Measurements from ENCODE around the gene MAN2A1.

Gene MAN2A1

DNA sequence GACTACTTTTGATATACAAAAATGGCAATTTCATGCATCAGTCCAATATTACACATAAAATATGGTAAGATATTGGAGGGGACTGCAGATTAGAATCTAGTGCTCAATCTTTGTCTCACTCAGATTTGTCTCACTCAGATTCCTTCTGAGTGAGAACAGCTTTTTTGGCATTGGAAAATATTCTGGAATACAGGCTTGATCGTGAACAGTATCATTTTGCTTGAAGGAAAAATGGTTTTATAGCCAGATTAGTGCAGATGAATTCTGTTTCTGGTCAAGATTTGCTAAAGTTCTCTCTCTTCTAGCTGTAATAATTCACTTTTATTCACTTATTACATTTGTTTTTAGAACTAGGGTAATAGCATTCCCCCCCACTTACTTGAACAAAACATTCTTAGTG lies 51.2 kb downstream of the MAN2A1 start:
- TF ChIP-seq, protein P1, sequence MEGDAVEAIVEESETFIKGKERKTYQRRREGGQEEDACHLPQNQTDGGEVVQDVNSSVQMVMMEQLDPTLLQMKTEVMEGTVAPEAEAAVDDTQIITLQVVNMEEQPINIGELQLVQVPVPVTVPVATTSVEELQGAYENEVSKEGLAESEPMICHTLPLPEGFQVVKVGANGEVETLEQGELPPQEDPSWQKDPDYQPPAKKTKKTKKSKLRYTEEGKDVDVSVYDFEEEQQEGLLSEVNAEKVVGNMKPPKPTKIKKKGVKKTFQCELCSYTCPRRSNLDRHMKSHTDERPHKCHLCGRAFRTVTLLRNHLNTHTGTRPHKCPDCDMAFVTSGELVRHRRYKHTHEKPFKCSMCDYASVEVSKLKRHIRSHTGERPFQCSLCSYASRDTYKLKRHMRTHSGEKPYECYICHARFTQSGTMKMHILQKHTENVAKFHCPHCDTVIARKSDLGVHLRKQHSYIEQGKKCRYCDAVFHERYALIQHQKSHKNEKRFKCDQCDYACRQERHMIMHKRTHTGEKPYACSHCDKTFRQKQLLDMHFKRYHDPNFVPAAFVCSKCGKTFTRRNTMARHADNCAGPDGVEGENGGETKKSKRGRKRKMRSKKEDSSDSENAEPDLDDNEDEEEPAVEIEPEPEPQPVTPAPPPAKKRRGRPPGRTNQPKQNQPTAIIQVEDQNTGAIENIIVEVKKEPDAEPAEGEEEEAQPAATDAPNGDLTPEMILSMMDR (IDR thresholded peaks at IDR 0.05), result no peak
- Histone ChIP-seq H3K9me3 (no peaks in the 10 kb centered on the region), H3K27ac (no peak overlapping the region), H3K36me3 (no peaks in the 10 kb centered on the region), H3K4me3 (ENCODE audit: low read depth in 1 of 2, low read length in 1 of 2) (no peak overlapping the region), H3K4me1 (ENCODE audit: control insufficient read depth in 1 of 2, insufficient read depth in 1 of 2, low read depth in 1 of 2, low read length in 1 of 2) (peaks cover 5 to 10% of the 10 kb centered on the region in 2 experiments), H3K27me3 (no peaks in the 10 kb centered on the region)

DNA sequence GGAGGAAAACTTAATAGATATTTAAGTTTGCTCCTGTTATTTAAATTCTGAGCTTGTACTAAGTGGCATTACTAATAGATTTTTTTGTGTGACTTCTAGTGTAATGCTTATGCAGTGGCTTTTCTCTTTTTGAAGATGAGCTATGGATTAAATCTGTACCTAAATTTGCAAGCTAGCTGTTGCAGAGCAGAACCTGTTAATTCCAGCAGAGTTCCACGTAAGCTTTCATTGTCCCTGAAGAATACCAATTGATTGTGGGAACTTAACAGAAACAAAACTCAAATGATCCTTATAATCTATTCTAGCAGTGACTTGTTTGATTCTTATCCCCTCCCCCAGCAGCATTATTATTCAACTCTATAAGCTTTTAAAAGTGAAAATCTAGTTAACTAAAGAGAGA lies 51.7 kb downstream of the MAN2A1 start:
- TF ChIP-seq, protein P1 (IDR thresholded peaks at IDR 0.05), result no peak
- H3K9me3 ChIP-seq, result no peaks in the 10 kb centered on the region
- no peak overlapping the region for H3K27ac ChIP-seq
- peaks cover 5 to 10% of the 10 kb centered on the region in 2 experiments for H3K4me1 ChIP-seq (ENCODE audit: control insufficient read depth in 1 of 2, insufficient read depth in 1 of 2, low read depth in 1 of 2, low read length in 1 of 2)
- H3K27me3 ChIP-seq, result no peaks in the 10 kb centered on the region
- no peak overlapping the region for H3K4me3 ChIP-seq (ENCODE audit: low read depth in 1 of 2, low read length in 1 of 2)
- H3K36me3 ChIP-seq, result no peaks in the 10 kb centered on the region

DNA sequence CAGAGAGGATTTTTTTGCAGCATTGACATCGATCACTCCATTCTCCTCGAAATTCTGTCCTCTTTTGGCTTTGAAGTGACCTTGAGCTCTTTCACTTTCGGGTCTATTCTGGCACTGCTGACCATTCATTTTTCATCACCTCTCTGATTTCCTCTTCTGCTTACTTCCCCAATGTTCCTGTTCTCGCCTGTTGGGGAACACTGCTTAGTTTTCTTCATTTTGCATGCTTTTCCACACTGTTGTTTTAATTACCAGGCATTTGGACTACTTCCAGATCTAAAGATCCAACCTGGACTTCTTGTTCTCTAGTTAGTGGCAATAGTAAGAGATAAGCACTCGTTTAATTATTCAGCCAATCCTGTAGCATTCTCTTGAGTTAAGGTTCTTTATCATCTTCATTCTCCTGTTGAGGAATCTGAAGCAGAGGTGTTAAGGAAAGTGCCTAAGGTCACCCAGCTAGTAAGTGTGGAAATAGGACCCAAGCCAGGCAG lies 53.4 kb downstream of the MAN2A1 start:
- peaks cover 5 to 10% of the 10 kb centered on the region in 2 experiments for H3K4me1 ChIP-seq (ENCODE audit: control insufficient read depth in 1 of 2, insufficient read depth in 1 of 2, low read depth in 1 of 2, low read length in 1 of 2)

DNA sequence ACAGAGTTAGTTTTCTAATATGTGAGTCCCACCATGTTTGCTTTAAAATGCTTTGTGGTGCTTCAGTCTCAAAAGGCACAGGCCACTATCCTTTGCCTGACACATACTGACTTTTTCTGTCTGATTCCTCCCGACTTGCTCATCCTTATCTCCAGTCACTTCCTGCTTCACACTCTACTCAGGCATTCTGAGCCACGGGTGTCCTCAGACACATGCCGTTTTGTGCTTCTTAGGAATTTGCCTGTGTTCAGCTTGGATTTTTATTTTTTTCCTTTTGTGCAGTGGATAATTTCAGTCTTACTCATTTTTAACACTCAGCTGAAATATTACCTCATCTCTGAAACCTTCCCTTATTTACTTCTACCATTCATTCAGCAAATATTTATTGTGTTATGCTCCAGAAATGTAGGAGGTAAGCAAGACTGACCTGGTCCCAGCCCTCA lies 54.1 kb downstream of the MAN2A1 start:
- no peaks in the 10 kb centered on the region for H3K27me3 ChIP-seq
- TF ChIP-seq, protein P1 (IDR thresholded peaks at IDR 0.05), result no peak
- H3K4me3 ChIP-seq (ENCODE audit: low read depth in 1 of 2, low read length in 1 of 2), result no peak overlapping the region
- peaks cover 5 to 10% of the 10 kb centered on the region in 2 experiments for H3K4me1 ChIP-seq (ENCODE audit: control insufficient read depth in 1 of 2, insufficient read depth in 1 of 2, low read depth in 1 of 2, low read length in 1 of 2)
- H3K9me3 ChIP-seq, result no peaks in the 10 kb centered on the region
- H3K27ac ChIP-seq, result no peak overlapping the region
- no peaks in the 10 kb centered on the region for H3K36me3 ChIP-seq

More for the DNA sequence above, 53.4 kb downstream of the MAN2A1 start:
- Histone ChIP-seq H3K36me3 (no peaks in the 10 kb centered on the region), H3K9me3 (no peaks in the 10 kb centered on the region), H3K4me3 (ENCODE audit: low read depth in 1 of 2, low read length in 1 of 2) (no peak overlapping the region), H3K27ac (peak overlapping the region; percentile 61), H3K27me3 (no peaks in the 10 kb centered on the region)
- TF ChIP-seq, protein P1 (IDR thresholded peaks at IDR 0.05), result no peak

DNA sequence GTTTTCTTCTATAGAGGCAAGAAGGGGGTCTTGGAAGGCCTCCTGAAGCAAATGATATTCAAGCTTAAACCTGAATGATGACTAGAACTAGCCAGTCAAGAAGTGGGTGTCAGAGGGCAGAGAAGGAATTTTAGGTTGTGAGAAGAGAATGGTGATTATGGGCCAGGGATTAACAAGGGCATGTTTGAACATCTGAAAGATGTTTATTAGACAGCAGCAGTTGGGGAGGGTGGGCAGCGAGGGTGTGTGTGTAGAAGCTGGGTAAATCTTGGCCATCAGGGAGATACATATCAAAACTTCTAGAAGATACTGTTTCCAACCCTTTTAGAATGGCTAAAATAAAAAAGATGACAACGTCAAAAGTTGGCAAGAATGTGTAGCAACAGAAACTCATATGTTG lies 54.5 kb downstream of the MAN2A1 start:
- no peaks in the 10 kb centered on the region for H3K9me3 ChIP-seq
- H3K4me3 ChIP-seq (ENCODE audit: low read depth in 1 of 2, low read length in 1 of 2), result no peak overlapping the region
- TF ChIP-seq, protein P1 (IDR thresholded peaks at IDR 0.05), result no peak
- H3K4me1 ChIP-seq (ENCODE audit: control insufficient read depth in 1 of 2, insufficient read depth in 1 of 2, low read depth in 1 of 2, low read length in 1 of 2), result peaks cover 5 to 10% of the 10 kb centered on the region in 2 experiments
- no peak overlapping the region for H3K27ac ChIP-seq
- H3K27me3 ChIP-seq, result no peaks in the 10 kb centered on the region
- H3K36me3 ChIP-seq, result no peaks in the 10 kb centered on the region
